Measurements from ENCODE around the gene TSPAN12.
"Not testable (repeated sequence)": the region's sequence is repeated elsewhere in the genome, so short reads cannot be mapped to it uniquely, and the experiment has no call there.

The TSPAN12 gene

GRCh38 chr7:120857588-120858573, at the start of gene TSPAN12:
TSPAN12 (minus strand) TSS chr7:120858144; CDS start chr7:120856763, 1,381 bp downstream.
- peak; percentile 98 for ATAC-seq
- TF ChIP-seq CREB5 (CRISPR knock-in tag; IDR thresholded peaks at IDR 0.05; ENCODE audit: low read depth) (no peak), ESRRG (CRISPR knock-in tag; IDR thresholded peaks at IDR 0.05) (no peak), CSDC2 (CRISPR knock-in tag; IDR thresholded peaks at IDR 0.05) (no peak), POU6F1 (CRISPR knock-in tag; IDR thresholded peaks at IDR 0.05; ENCODE audit: borderline replicate concordance, low read depth) (no peak), OSR1 (CRISPR knock-in tag; IDR thresholded peaks at IDR 0.05) (no peak), RARB (CRISPR knock-in tag; IDR thresholded peaks at IDR 0.05) (no peak), TOX (CRISPR knock-in tag; IDR thresholded peaks at IDR 0.05; ENCODE audit: borderline replicate concordance) (no peak), TCF4 (CRISPR knock-in tag; IDR thresholded peaks at IDR 0.05; ENCODE audit: borderline replicate concordance) (no peak), GLIS3 (CRISPR knock-in tag; IDR thresholded peaks at IDR 0.05) (no peak), PPARA (CRISPR knock-in tag; IDR thresholded peaks at IDR 0.05; ENCODE audit: borderline replicate concordance) (no peak), SNAI2 (CRISPR knock-in tag; IDR thresholded peaks at IDR 0.05) (no peak), ZC3H10 (CRISPR knock-in tag; IDR thresholded peaks at IDR 0.05) (no peak), ZNF70 (CRISPR knock-in tag; IDR thresholded peaks at IDR 0.05) (no peak), PATZ1 (CRISPR knock-in tag; IDR thresholded peaks at IDR 0.05; ENCODE audit: borderline replicate concordance) (no peak), ZNF8 (CRISPR knock-in tag; IDR thresholded peaks at IDR 0.05) (no peak), ARNTL (CRISPR knock-in tag; IDR thresholded peaks at IDR 0.05; ENCODE audit: borderline replicate concordance, low read depth) (no peak)

- no peak for ATAC-seq
- TF ChIP-seq ZFP30 (CRISPR knock-in tag; IDR thresholded peaks at IDR 0.05) (no peak), ISL1 (CRISPR knock-in tag; IDR thresholded peaks at IDR 0.05) (no peak), ZNF565 (CRISPR knock-in tag; conservative IDR thresholded peaks at IDR 0.05; ENCODE audit: low read depth) (no peak), GLIS3 (CRISPR knock-in tag; IDR thresholded peaks at IDR 0.05) (no peak), OSR1 (CRISPR knock-in tag; IDR thresholded peaks at IDR 0.05) (no peak)
These were observed 41.0 kb upstream of the TSPAN12 start for GRCh38 chr7:120898715-120899499.

- not testable (repeated sequence) for ATAC-seq
These were observed 37.3 kb upstream of the TSPAN12 start for GRCh38 chr7:120895253-120895652.

GRCh38 chr7:120885602-120886001, 27.7 kb upstream of the TSPAN12 start:
- not testable (repeated sequence) for ATAC-seq

- ATAC-seq = no peak
- TF ChIP-seq POU6F1 (CRISPR knock-in tag; IDR thresholded peaks at IDR 0.05; ENCODE audit: borderline replicate concordance, low read depth) (no peak), TOX (CRISPR knock-in tag; IDR thresholded peaks at IDR 0.05; ENCODE audit: borderline replicate concordance) (no peak), CSRNP3 (CRISPR knock-in tag; IDR thresholded peaks at IDR 0.05) (no peak), RARB (CRISPR knock-in tag; IDR thresholded peaks at IDR 0.05) (no peak), PATZ1 (CRISPR knock-in tag; IDR thresholded peaks at IDR 0.05; ENCODE audit: borderline replicate concordance) (no peak), OSR1 (CRISPR knock-in tag; IDR thresholded peaks at IDR 0.05) (no peak), CREB5 (CRISPR knock-in tag; IDR thresholded peaks at IDR 0.05; ENCODE audit: low read depth) (no peak), TCF4 (CRISPR knock-in tag; IDR thresholded peaks at IDR 0.05; ENCODE audit: borderline replicate concordance) (no peak)
These were observed 19.8 kb upstream of the TSPAN12 start for GRCh38 chr7:120877701-120878100.

Measured in SK-N-SH treated with all-trans-retinoic acid at 6 μM for 48 hours (cell line).